Vagina (tissue), 2 donors: ENCODE data around the gene CACTIN.

ENCODE experiments used
- CTCF ChIP-seq, 3 experiments: fragments of 450-650 bp in 2 of 3; fragments of 200-600 bp in 1 of 3; sonication (generic) in 1 of 3; IDR thresholded peaks; one replicate each; pipeline ENCODE4 v1.5.1; 2017 to 2019; ENCODE audit warnings: antibody characterized with exemption in 3 of 3, mild to moderate bottlenecking in 2 of 3, moderate library complexity in 2 of 3
- POLR2A ChIP-seq, 2 donors: fragments of 450-650 bp; IDR thresholded peaks; one replicate each; pipeline ENCODE4 v1.6.1; 2017; ENCODE audit warnings: antibody characterized with exemption in 2 of 2, mild to moderate bottlenecking in 2 of 2, moderate library complexity in 2 of 2
- POLR2AphosphoS5 ChIP-seq, 2 donors: sonication (generic); formaldehyde crosslinking; IDR thresholded peaks; one replicate each; pipeline ENCODE4 v1.9.0; 2017; ENCODE audit warnings: antibody characterized with exemption in 2 of 2, mild to moderate bottlenecking in 2 of 2, low read depth in 1 of 2; ENCODE audit not compliant: insufficient read depth in 1 of 2

GRCh38 chr19:3580156-3580934, 46.2 kb downstream of the CACTIN start:
- TF ChIP-seq CTCF (IDR thresholded peaks at IDR 0.05) (no peak), POLR2AphosphoS5 (IDR thresholded peaks at IDR 0.05; ENCODE audit: insufficient read depth in 1 of 2, low read depth in 1 of 2) (no peak), POLR2A (IDR thresholded peaks at IDR 0.05) (no peak)
